Esophagus squamous epithelium (tissue), 5 donors: ENCODE data around the gene ADAT1. TPM values are rescaled to one million over a fixed set of nuclear protein-coding genes. Genes with fewer than 3 reads are reported as not detected.

Experiments
- DNase-seq: peaks from one replicate; lab custom pipeline; 2025; lab: John Stamatoyannopoulos, UW
- H3K27ac ChIP-seq, 4 donors: fragments of 200-600 bp; sonication (generic); one replicate each; pipeline ENCODE4 v1.5.1; 2016 to 2019; ENCODE audit warnings: mild to moderate bottlenecking in 1 of 4
- H3K27me3 ChIP-seq, 4 donors: fragments of 200-600 bp; sonication (generic); 1 replicate in 3 of 4; 2 replicates in 1 of 4; pipeline versions ENCODE4 v1.5.1 to v1.6.0; 2017 to 2021; ENCODE audit warnings: antibody characterized with exemption in 1 of 4
- H3K36me3 ChIP-seq, 3 donors: fragments of 200-600 bp; sonication (generic); one replicate each; pipeline ENCODE4 v1.5.1; 2016 to 2019
- H3K4me1 ChIP-seq, 3 donors: fragments of 200-600 bp; sonication (generic); one replicate each; pipeline ENCODE4 v1.5.1; 2017 to 2019
- H3K4me3 ChIP-seq, 4 donors: fragments of 200-600 bp; sonication (generic); 1 replicate in 3 of 4; 2 replicates in 1 of 4; pipeline ENCODE4 v1.5.1; 2016 to 2019; ENCODE audit warnings: mild to moderate bottlenecking in 2 of 4, moderate library complexity in 1 of 4
- H3K9me3 ChIP-seq, 3 donors: fragments of 200-600 bp; sonication (generic); one replicate each; pipeline ENCODE4 v1.5.1; 2016 to 2019
- CTCF ChIP-seq, 6 experiments: fragments of 450-650 bp in 4 of 6; fragments of 200-600 bp in 2 of 6; sonication (generic) in 2 of 6; IDR thresholded peaks; one replicate each; pipeline ENCODE4 v1.5.1; 2016 to 2019; ENCODE audit warnings: antibody characterized with exemption in 6 of 6, mild to moderate bottlenecking in 4 of 6, moderate library complexity in 4 of 6
- POLR2A ChIP-seq, 4 donors: fragments of 450-650 bp; IDR thresholded peaks; one replicate each; pipeline ENCODE4 v1.6.1; 2017; ENCODE audit warnings: antibody characterized with exemption in 4 of 4, mild to moderate bottlenecking in 4 of 4, moderate library complexity in 3 of 4
- WGBS, 2 donors: methylation state at CpG; one replicate each; pipeline ENCODE4 v1.1.5; 2018; 5-methylcytosine and 5-hydroxymethylcytosine counted together
- intact Hi-C: fragments of 100-400 bp; cut with DNase I; formaldehyde crosslinking; loops from one replicate; pipeline ENCODE4 v1.15.0; 2022
- total RNA-seq, 4 donors: library from RNA; depleted of rRNA; stranded (reverse); fragments of >200 nt; gene quantifications; one replicate each; pipeline ENCODE4 v1.1.0, GENCODE V29; 2016
- donor health status: DM: yes; HTN: yes; CAD: no.

ADAT1 gene
- total RNA-seq, 4 donors from 2014 or later: 17.9 to 35.2 (median 25.3) TPM

DNA sequence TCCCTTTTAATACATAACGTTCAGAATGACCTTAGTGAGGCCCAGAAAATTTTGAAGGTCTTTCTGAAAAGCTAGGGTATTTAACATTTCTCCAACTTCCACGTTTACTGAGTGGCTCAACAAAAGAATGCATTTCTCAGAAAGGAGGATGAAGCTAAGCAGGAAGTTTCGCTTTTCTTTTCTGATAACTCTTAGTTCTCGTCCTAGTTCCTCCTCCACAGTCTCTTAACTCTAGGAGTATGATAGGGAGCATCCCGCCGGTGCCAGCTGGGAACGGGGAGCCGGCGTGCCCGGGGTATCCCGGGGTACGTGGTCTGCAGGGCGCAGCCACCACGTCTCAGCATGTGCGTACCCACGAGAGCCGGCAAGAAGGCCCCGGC lies 24.0 kb upstream of the ADAT1 start:
- intact Hi-C loops: loop anchor here (5.0 kb wide), 1 partner anchor 115 kb away; no protein-coding TSS in a partner anchor
- Histone ChIP-seq H3K4me3 (peak overlapping the region; percentile 85 to 97 (median 94)), H3K36me3 (peaks cover 0 to 30% (median 5%) of the 10 kb centered on the region in 3 donors), H3K9me3 (no peaks in the 10 kb centered on the region), H3K27me3 (no peaks in the 10 kb centered on the region), H3K27ac (peak overlapping the region; percentile 94 to 98 (median 97)), H3K4me1 (peaks cover 30 to 66% (median 36%) of the 10 kb centered on the region in 3 donors)
- TF ChIP-seq POLR2A (IDR thresholded peaks at IDR 0.05): no peak
- no peak for TF ChIP-seq CTCF (IDR thresholded peaks at IDR 0.05)
- DNase-seq: no peak
- WGBS, 2 donors: 0% methylated on average over 4 to 5 of the region's 18 CpGs

DNA sequence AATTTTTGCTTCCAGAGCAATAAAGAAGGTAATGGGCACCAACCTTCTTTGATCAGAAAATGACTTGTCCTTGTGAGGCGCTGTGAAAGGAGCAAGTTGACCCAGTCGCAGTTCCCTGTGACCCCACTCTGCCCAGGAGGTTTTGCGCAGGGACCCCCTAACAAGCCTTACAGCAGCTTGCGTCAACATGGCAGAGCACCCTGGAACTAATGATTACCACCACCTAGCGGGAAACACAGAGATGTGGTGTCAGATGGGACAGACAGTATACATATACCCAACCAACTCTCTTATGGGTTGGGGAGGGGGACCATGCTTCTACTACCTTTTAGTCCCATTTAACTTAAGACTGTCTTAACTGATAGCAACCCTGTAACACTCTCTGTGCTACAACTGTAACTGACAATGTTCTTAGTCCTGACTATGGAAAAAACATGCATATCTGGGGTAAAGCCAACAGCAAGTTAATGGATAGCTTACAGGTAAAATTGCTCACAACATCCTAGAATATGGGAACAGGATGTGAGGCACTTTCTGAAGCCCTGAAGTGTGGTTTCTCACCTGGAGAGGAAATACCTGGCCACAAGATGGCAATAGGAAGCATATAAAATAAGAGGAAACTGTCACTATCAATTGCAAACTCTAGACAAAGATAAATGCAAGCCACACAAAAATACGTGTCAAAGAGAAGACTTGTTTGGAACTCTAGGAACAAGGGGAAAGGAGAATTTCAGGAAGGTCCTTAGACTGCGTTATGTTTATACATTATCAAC lies 21.3 kb upstream of the ADAT1 start:
- intact Hi-C loops: loop anchor here (5.0 kb wide), 1 partner anchor 118 kb away; no protein-coding TSS in a partner anchor
- peaks cover 16 to 39% (median 18%) of the 10 kb centered on the region in 3 donors for H3K4me1 ChIP-seq
- no peaks in the 10 kb centered on the region for H3K9me3 ChIP-seq
- no peak overlapping the region for H3K27ac ChIP-seq
- WGBS, 2 donors: 80 to 83% methylated on average over 5 to 6 of the region's 7 CpGs
- no peaks in the 10 kb centered on the region for H3K27me3 ChIP-seq
- H3K4me3 ChIP-seq: no peak overlapping the region
- peak in 2 of 6 experiments; percentile 5 to 26 for TF ChIP-seq CTCF (IDR thresholded peaks at IDR 0.05)
- TF ChIP-seq POLR2A (IDR thresholded peaks at IDR 0.05): no peak
- H3K36me3 ChIP-seq: peaks cover 6 to 56% (median 24%) of the 10 kb centered on the region in 3 donors
- no peak for DNase-seq

GRCh38 chr16:75640598-75640997 lies 17.5 kb upstream of the ADAT1 start:
- H3K27ac ChIP-seq: no peak overlapping the region
- 80 to 89% methylated on average over 3 to 6 of the region's 6 CpGs for WGBS, 2 donors
- intact Hi-C loops: no loop called here

DNA sequence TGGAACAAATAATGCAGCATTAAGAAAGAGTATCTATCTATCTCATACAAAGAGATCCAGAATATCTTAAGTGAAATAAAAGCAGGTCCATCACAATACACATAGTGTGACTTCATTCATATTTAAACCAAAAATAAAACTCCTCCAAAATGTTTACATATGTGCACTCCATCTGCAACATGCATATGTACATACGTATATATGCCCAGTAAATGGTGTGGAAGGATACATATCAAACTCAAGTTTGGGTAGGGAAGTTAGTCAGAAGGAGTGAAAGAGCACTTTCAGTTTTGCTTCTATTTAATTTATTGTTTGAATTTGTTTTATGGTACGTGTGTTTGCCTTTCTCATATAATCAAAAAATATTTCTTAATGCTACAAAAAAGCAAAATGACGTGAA lies 12.0 kb upstream of the ADAT1 start:
- intact Hi-C loops: no loop called here
- H3K27me3 ChIP-seq: no peaks in the 10 kb centered on the region
- TF ChIP-seq CTCF (IDR thresholded peaks at IDR 0.05) (no peak), POLR2A (IDR thresholded peaks at IDR 0.05) (no peak)
- no peak overlapping the region for H3K27ac ChIP-seq
- no peaks in the 10 kb centered on the region for H3K4me1 ChIP-seq
- no peak overlapping the region for H3K4me3 ChIP-seq
- WGBS, 2 donors: 82% methylated on average over 3 of the region's 3 CpGs
- no peak for DNase-seq
- no peaks in the 10 kb centered on the region for H3K9me3 ChIP-seq
- peaks cover 47 to 100% (median 89%) of the 10 kb centered on the region in 3 donors for H3K36me3 ChIP-seq

More at GRCh38 chr16:75640598-75640997, 17.5 kb upstream of the ADAT1 start:
- Histone ChIP-seq H3K27me3 (no peaks in the 10 kb centered on the region), H3K9me3 (no peaks in the 10 kb centered on the region), H3K4me1 (peaks cover 6 to 21% (median 10%) of the 10 kb centered on the region in 3 donors), H3K36me3 (peaks cover 20 to 95% (median 57%) of the 10 kb centered on the region in 3 donors), H3K4me3 (no peak overlapping the region)
- DNase-seq: no peak
- TF ChIP-seq POLR2A (IDR thresholded peaks at IDR 0.05) (no peak), CTCF (IDR thresholded peaks at IDR 0.05) (no peak)

GRCh38 chr16:75632857-75633256 lies 9.8 kb upstream of the ADAT1 start:
- no peak overlapping the region for H3K27ac ChIP-seq
- peaks cover 0 to 8% (median 0%) of the 10 kb centered on the region in 3 donors for H3K4me1 ChIP-seq
- peaks cover 50 to 100% (median 88%) of the 10 kb centered on the region in 3 donors for H3K36me3 ChIP-seq
- WGBS, 2 donors: 83 to 90% methylated on average over 8 of the region's 8 CpGs
- intact Hi-C loops: no loop called here
- no peaks in the 10 kb centered on the region for H3K9me3 ChIP-seq
- no peaks in the 10 kb centered on the region for H3K27me3 ChIP-seq
- no peak for DNase-seq
- no peak overlapping the region for H3K4me3 ChIP-seq
- TF ChIP-seq CTCF (IDR thresholded peaks at IDR 0.05) (no peak), POLR2A (IDR thresholded peaks at IDR 0.05) (no peak)
